HG02852 (cell line): ENCODE results near the gene ARRDC2.

Experiments
- ATAC-seq: cut with Tn5 transposase; IDR thresholded peaks from one replicate; pipeline ENCODE4 v1.9.1; 2021; ENCODE audit warnings: mild to moderate bottlenecking, moderate library complexity; ENCODE audit not compliant: unreplicated experiment

ARRDC2 gene

DNA sequence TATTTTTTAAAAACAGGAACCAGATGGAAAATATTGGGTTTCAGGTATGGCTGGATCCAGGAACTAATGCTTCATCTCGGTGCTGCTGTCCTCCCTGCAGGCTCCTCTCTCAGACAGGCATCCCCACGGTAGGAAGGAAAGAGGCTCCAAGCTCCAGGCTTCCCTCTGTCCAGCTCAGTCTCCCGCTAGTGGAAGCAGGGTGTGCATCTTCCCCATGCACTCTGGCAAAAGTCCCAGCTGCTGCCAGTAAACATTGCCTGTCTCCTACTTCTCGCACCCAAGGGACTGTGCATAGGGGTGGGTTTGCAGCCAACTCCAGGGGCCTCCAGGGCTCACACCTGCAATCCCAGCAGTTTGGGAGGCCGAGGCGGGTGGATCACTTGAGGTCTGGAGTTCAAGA lies 49.6 kb downstream of the ARRDC2 start:
- ATAC-seq, result no peak

- no peak for ATAC-seq
These were observed 50.4 kb downstream of the ARRDC2 start for GRCh38 chr19:18058208-18059009.

DNA sequence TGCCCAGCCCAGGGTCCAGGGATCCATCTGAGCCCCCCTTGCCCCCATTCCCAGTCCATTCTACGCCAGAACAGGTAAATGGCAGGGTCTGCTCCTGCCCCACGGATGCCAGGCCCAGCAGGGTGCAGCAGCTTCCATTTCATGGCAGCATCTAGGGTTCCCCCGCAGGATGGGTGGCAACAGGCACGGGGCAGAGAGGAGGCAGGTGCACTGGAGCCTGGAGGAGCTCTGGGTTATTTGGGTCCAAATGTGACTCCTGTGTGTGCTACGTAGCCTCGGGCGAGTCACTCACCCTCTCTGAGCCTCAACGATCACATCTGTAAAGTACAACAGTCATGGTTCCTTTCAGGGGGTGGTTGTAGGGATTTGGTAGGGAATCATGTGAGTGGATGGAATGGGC lies 51.3 kb downstream of the ARRDC2 start:
- ATAC-seq, result no peak

DNA sequence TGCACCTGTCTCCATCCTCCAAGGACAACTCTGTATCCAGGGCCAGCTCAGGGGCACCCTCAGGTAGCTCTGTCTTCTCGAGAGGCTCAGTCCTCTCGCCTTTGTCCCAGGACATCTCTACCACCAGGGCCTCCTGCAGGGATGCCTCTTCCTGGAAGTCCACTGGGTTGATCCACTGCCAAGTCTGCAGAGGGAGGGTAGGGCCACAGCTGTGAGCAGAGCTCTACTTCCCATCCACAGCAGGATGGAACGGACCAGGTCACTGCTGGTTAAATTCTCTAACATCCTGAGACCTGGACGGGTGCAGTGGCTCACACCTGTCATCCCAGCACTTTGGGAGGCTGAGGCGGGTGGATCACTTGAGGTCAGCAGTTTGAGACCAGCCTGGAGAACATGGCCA lies 51.9 kb downstream of the ARRDC2 start:
- ATAC-seq, result no peak

DNA sequence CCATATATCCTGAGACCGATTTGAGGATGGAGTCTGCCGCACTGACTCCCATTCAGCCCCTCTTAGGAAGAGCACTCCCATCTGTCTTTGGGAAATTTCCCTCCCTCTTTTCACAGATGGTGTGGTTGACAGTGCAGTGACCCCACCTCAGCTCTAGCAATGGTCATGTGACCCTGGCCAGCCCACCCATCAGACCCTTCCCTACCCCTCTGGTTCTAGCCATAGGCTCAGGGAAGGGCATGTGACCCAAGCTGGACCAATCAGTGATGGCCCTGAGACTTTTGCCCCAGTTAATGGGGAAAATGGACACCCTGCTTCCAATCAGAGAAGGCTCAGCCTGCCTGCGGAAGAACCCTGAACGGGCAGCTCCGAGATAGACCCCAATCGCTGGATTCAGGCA lies 52.5 kb downstream of the ARRDC2 start:
- ATAC-seq, result no peak

- ATAC-seq, result no peak
These were observed 54.1 kb downstream of the ARRDC2 start for GRCh38 chr19:18062028-18062427.

- no peak for ATAC-seq
These were observed 55.5 kb downstream of the ARRDC2 start for GRCh38 chr19:18063463-18063862.
